ENCODE data around the gene THSD7B.
"Not testable (repeated sequence)": the region's sequence is repeated elsewhere in the genome, so short reads cannot be mapped to it uniquely, and the experiment has no call there.

THSD7B gene

DNA sequence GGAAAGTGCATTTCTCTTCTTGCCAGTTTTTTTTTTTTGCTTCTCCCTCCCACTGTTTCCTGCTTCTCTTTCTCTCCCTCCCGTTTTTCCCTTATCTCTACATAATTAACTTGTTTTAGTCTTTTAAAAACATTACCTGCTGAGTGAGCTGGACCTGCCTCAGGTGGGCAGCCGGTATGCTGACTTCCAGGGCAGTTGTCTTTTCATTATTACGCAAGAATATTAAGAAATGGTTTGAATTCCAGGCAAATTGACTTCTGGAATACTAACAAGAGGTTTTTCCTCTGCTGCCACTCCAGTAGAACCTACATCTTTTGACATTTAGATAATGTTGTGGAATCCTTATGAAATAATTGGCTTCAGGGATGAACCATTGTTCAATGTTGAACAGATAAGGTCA, 161.8 kb downstream of the THSD7B start:
- in situ Hi-C loops (cut with MboI; ENCODE audit: low sequenced_read_pairs), result no loop called here

DNA sequence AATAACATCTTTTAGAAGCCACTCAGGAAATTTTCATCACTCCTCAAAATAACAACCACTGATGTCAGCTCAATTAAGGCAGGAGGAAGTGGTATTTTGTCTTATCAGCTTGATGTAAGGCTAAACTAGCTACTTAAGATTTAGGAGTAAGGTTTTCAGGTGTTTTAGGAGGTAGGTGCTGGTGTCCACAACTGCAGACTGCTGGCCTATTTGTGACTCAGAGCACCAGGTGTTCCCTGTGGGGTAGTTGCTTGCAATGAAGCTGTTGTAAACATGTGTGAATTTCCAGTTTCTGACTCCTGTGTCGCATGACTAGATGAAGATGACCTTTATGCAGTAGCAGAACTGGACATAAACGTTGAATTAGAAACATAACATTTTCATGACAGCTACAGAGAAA, 164.2 kb downstream of the THSD7B start:
- in situ Hi-C loops (cut with MboI; ENCODE audit: low sequenced_read_pairs), result no loop called here

DNA sequence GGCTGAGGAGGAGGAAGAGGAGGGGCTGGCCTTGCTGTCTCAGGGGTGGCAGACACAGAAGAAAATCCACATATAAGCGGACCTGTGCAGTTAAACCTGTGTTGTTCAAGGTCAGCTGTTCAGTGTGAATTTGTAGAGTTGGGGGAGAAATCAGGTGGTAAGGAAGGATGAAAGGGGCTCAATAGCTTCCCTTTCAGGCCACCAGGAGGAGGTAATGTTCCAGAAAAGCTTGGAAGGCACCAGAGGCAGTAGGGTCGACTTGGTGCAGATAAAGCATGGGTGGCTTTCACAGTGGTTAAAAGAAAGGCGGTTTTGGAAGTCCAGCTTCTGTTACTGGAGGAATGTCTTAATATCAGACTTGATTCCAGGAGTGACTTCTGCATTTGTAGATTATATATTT, 167.4 kb downstream of the THSD7B start:
- in situ Hi-C loops (cut with MboI; ENCODE audit: low sequenced_read_pairs), result no loop called here

DNA sequence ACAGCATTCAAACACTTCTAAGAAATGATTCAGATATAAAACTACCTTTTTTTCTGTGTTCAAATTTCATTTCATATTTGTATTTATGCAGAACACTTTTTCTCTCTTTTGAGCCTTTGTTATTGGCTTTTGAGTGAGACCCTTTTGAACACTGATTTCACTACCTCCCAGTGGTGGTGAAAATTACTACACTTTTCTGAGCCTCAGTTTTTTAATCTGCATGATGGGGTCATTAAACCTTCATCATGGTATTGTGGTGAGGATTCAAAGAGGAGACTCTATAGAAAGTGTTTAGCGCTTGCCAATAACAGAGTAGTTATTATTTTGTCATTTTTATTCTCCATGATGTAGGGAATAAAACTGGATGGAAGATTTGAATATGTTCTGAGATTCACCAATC, 169.8 kb downstream of the THSD7B start:
- in situ Hi-C loops (cut with MboI; ENCODE audit: low sequenced_read_pairs), result no loop called here

DNA sequence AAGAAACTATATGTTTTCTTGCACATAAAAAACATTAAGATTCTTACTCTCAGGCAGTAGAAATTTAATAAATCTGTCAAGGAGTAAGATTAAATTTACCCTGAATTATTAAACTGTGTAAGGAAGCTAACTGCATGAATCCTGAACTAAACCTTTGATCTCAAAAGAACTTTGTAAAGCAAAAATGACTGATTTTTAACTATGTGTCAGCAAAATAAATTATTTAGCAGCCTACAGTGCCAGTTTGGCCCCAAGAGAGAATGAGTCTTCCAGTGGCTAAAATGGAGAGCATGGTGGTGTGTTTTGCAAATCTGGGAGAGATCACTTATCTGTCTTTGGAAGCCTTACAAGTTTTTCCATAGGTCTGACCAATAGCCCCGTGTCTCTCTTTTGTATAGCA, 190.7 kb downstream of the THSD7B start:
- in situ Hi-C loops (cut with MboI; ENCODE audit: low sequenced_read_pairs), result no loop called here

DNA sequence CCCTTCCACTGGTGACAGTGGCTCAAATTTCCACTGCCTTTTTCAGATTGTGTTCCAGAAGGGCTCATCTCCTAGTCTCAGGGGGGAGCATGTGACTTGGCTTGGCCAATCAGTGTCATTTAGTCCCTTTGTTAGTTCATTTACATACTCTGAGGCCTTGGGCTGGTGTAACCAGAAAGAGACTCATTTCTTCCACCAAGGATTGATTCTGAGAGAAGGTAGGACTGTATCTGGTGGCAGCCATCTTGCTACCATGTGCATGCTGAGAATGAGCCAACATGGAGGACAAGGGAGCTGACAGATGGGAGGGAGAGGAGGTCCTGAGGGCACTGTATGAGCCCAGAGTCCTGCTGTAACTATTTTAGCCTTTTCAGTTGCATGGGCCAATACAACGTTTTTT, 191.7 kb downstream of the THSD7B start:
- in situ Hi-C loops (cut with MboI; ENCODE audit: low sequenced_read_pairs), result no loop called here

DNA sequence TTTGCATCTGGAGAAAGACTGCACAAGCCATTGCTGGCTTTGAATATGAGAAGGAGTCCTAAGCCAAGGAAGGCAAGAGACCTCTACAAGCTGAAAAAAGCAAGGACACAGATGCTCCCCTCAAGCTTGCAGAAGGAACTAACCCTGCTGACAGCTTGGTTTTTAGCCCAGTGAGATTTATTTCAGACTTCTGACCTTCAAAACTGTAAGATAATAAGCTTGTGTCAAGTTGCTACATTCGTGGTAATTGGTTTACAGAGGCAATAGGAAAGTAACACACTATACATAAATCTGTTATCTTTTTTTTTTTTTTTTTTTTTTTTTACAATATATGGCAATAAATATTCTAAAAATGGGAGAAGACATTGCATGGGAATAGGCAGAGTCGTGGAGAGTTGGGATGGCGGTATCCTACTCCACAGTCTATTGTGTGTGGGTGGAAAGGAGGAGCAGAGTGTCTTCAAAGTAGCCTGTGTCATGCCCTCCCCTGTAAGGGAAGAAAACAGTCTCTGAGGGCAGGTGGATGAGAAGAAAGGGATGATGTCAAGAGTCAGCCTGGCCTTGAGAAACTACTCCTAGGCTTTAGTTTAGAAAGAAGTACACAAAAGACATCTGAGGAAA, 196.9 kb downstream of the THSD7B start:
- in situ Hi-C loops (cut with MboI; ENCODE audit: low sequenced_read_pairs), result no loop called here

DNA sequence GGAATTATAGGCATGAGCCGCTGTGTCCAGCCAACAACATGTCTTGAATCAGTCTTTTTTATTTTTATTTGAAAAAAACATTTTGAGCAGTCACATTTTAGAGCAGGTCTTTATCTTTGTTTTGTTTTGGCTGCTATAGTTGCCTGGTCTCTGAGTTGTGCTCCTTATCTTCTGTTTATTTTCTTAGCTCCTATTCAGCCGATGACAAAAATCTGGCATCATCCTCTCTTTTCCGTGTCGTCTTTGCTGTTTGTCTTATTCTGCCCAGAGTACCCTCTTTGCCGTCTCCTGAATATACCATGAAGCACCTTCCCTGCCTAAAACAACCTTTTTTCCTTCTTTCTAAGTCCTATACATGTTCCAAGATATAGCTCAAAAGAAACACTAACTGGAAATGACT, 201.1 kb downstream of the THSD7B start:
- in situ Hi-C loops (cut with MboI; ENCODE audit: low sequenced_read_pairs), result no loop called here

DNA sequence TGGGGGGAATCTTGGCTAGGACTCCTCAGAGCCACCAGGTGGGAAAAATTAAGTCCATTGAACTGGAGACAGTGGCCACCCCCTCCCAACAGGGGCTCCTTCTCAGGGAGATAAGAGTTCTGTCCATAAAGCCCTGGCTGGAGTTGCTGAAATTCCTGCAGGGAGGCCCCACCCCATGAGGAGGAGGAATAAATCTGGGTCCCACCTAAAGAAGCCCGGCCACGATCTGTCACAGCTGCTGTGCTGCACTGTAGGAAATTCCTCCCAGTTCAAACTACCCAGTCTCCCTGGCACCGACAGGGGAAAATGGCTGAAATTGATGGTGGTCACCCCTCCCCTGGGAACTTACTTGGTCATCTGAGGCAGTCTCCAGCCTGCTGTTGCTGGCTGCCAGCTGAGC, 215.0 kb downstream of the THSD7B start:
- in situ Hi-C loops (cut with MboI; ENCODE audit: low sequenced_read_pairs), result no loop called here

DNA sequence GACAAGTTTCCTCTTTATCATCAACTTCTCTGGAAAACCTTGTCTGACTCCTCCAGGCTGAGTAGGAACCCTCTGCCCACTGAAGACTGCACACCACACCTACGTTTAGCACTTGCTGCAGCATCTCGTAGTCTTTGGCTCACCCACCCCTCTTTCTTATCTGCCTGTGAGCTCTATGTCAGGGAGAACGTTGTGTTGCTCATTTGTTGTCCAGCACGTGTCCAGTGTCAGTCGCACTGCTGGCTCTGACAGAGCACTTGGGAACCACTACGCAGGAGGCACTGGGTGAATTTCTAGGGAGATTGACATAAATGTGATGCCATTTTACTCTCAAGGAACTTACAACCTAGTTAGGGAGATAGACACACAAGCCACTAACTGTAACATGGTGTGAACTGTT, 216.3 kb downstream of the THSD7B start:
- in situ Hi-C loops (cut with MboI; ENCODE audit: low sequenced_read_pairs), result not testable (repeated sequence)

DNA sequence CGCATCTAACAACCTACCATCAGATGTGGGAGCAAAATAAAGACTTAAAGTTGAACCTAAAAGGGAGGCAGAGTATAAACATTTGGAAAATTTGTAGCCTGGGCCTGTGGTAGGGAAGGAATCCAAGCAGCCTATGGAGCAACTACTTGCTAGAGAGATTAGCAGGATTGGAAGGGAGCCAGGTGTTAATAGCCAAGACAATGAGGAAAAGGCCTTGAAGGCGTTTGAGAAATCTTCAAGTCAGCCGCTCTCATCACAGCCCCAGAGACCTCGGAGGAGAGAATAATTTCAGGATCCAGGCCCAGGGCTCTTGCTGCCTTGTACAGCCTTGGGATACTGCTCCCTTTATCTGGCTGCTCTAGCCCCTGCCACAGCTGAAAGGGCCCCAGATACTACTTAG, 219.7 kb downstream of the THSD7B start:
- in situ Hi-C loops (cut with MboI; ENCODE audit: low sequenced_read_pairs), result no loop called here

DNA sequence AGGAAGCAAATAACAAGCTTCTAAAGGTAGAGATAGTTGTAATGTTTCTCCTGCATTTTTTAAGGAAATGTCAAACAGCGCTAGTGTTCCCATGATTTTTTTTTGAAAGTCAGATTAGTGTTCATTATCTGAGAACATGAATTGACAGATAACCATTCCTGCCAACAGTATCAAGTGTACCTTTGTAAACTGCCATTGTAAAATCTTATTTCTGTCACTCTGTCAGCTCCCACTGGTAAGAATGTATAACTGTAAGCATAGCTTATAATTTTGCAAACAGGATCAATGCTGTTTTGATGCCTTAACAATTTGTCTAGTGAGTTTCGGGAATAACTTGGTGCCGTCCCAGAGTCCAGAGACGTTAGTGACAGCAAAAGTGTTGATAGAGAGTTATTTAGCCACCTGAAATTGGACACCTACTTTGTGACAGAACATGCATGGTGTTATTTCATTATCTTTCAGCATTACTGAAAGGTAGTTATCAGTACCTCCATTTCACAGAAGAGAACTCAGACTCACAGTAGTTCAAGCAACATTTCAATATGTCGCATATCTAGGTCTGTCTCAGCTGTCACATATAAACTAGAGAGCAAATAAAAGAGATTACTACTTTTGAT, 221.4 kb downstream of the THSD7B start:
- in situ Hi-C loops (cut with MboI; ENCODE audit: low sequenced_read_pairs), result no loop called here

DNA sequence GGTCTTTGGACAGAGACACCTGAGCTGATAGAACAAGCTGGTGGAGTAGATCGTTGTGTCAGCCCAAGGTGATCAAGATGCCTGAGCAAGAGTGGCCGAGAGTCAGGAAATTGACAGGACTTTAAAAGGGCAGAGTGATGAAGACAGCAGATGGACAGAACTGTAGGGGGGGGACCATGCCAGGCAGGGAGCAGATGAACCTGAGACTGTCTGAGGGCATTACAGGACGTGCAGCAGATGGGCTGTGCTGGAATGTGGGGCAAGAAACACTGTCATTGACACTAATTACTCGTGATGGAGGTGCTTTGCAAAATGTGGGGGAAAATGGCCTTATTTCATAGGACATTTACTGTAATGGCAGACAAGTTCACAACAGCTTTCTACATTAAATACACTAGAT, 225.0 kb downstream of the THSD7B start:
- in situ Hi-C loops (cut with MboI; ENCODE audit: low sequenced_read_pairs), result no loop called here

DNA sequence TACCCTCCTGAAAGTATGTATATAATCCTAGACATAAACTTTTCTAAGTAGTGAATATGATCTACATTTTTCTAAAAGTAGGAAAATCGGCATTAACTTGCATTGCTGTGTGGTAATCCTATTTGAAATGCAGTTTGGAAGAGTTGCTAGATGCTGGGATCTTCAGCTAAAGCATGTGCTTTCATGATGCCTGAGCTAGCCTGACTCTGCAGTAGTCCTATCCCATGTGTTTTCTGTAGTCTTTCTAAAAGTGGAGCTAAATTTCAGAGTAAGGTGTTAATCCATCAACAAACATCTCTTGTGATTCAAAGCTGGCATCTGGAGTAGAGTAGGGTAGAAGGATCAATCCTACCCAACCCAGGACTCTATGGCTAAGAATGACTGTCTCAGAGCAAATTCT, 229.4 kb downstream of the THSD7B start:
- in situ Hi-C loops (cut with MboI; ENCODE audit: low sequenced_read_pairs), result no loop called here

DNA sequence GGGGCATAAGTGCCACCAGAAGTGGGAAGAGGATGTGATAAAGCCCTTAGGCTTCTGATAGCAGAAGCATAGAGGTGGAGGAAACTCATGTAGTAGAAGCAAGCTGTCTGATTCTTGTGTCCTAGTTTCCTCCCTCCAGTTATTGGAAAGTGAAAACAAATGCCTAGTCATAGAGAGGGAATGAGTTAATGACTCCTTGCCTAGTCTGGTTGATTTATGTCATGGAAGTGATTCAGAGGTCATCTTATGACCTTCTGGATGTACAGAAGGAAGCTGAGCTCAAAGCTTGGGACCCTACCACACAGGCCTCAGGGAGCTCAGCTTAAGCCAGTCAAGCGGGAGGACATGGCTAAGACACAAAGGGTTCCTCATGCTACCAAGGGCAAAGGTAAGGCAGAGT, 232.2 kb downstream of the THSD7B start:
- in situ Hi-C loops (cut with MboI; ENCODE audit: low sequenced_read_pairs), result no loop called here

DNA sequence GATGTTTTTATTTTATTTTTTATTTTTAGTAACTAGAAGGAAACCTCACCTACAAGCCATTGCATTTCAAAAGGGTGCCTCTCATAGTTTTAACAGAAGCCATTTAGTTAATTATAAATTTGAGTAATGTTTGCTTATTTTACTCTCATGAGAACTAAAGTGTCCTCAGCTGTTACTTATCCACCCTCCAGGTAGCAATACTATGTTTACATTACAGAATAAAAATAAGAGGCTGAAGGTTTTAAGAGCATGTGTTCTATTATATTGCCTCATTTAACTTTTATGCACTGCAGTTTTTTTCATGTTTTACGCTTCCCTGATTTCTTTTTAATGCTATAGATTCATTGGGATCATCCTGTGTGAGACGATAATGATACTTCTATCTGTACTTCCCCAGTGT, 235.5 kb downstream of the THSD7B start:
- in situ Hi-C loops (cut with MboI; ENCODE audit: low sequenced_read_pairs), result no loop called here

DNA sequence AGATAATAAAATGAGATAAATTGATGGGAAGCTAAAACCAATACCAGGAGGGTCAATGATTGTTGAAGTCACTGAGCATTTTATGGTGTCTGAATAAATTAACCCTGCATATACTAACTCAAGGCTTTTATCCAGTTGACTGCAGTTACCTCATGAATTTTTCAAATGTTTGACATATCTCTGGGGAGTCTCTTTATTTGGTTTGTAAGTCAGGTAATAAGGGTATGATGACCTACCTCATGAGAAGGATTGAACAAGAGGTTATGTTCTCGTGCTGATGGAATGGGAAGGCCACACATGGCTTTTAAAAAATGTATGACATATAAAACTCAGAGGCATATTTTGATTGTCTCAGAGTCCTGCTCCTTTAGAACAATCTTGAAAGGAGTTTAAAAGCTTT, 237.6 kb downstream of the THSD7B start:
- in situ Hi-C loops (cut with MboI; ENCODE audit: low sequenced_read_pairs), result no loop called here

DNA sequence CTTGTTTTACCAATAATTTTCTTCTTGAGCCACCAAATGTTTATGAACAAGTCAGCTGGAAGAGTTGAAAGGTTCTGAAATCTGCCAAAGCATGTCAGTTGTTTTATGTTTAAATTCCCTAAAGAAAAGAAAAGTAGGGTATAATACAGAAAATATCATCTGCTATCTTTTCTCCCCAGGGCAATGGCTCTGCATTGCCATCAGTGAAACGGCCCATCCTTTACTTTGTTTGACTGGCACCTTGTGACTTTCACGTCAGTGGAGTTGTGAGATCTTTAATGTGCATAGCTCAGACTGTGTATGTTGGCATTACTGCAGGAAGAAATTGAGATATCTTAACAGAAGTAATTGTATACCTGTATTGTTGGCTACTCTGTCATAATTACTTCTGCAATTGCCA, 239.9 kb downstream of the THSD7B start:
- in situ Hi-C loops (cut with MboI; ENCODE audit: low sequenced_read_pairs), result no loop called here

DNA sequence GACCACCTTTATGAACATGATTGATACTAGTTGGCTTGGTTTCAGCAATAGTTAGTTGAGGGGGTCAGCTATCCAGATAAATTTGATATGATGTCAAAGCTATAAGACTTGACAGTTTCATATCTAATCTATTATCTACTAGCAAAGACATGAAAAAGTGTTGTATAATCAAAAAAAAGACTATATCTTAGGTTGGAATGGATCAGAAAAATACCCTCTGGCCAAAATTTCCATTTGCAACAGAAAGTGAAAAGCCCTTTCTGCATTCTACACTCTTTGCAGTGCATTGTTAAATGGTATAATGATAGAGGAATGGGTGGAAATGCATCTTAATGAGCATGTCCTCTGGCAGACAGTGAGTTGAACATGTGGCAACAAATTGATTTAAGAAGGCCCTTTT, 242.6 kb downstream of the THSD7B start:
- in situ Hi-C loops (cut with MboI; ENCODE audit: low sequenced_read_pairs), result no loop called here

DNA sequence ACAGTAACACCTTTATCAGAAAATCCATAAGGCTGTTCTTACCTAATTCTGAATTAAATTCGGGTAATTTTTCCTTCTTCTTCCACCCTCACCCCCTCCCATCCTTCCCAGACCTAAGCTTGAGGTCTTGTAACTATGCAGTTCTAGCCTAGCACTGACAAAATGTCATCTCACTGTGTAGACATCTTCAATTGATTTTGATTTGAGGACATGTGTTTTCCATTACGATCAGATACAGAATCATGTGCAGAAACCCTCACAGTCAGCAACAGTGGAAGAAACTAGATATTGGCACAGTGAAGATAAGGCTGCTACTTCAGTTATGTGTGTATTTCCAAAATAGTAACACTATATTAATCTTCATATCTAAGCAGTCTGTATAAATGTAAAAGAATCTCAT, 244.6 kb downstream of the THSD7B start:
- in situ Hi-C loops (cut with MboI; ENCODE audit: low sequenced_read_pairs), result no loop called here

DNA sequence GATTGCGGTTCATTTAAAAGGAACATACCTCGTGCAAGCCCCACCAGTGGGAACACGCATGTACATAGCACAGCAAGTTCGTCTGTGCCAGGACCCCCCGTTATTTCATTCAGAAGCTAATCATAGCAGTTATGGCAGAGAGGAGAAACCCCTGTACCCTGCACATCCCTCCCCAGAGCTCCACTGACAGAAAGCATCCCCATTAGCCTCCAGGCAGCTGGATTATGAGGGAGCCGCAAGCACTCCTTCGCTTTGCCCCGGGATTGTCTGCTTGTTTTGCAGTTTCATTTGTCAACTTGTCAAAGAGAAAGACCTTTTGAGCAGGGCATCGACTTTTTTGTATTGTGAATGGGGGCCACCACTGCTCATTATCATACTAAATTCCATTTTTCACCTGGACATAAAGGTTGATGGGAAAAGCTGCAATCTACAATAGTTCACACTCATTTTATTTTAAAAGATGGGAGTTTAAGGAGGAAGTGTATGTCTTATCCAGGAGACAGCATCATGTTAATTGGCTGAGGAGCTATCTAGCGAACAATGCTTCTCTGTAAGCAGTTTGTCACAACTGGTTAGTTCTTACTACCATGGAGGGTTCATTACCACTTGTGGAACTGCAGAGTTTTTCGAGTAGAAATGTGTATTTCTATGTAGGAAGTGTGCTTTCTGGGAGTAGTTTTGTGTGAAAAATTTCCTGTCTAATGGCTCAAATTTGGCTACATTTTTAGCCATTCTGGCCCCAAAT, 255.3 kb downstream of the THSD7B start:
- in situ Hi-C loops (cut with MboI; ENCODE audit: low sequenced_read_pairs), result no loop called here

DNA sequence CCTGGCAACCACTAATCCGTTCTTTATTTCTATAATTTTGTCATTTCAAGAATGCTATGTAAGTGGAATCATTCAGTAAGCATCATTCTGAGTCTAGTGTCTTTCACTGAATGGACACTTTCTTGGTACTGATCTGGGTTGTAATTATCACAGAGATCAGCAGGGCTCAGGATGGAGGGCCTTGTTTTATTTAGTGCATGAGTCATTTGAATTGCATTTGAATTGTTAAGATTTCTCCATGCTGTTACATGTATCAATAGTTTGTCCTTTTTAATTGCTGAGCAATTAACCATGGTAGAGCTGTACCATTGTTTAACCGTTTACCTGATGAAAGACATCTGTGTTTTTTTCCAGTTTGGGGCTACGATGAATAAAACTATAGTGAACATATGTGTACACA, 256.4 kb downstream of the THSD7B start:
- in situ Hi-C loops (cut with MboI; ENCODE audit: low sequenced_read_pairs), result no loop called here

DNA sequence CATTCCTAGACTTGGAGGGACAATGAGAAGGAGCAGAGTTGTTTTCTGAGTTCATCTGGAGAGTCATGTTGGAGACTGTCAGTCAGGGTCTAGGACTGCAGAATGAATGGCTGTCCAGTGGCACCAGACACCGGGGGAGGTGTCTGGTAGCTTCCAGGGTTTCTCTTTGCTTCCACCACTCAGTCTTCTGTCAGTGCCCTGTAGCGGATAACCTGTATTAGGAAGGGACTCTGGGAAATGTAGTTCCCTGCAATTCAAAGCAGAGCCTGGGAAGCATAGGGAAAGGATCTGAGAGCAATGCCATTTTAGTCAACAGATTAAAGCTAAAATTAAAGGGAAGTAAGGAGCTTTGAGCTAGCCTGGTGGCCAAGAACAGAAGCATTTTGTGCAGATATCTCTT, 257.9 kb downstream of the THSD7B start:
- in situ Hi-C loops (cut with MboI; ENCODE audit: low sequenced_read_pairs), result no loop called here

All from HL-60/S4 (cell line).